ENCODE measurements around the gene TGFBR3.

Gene TGFBR3

DNA sequence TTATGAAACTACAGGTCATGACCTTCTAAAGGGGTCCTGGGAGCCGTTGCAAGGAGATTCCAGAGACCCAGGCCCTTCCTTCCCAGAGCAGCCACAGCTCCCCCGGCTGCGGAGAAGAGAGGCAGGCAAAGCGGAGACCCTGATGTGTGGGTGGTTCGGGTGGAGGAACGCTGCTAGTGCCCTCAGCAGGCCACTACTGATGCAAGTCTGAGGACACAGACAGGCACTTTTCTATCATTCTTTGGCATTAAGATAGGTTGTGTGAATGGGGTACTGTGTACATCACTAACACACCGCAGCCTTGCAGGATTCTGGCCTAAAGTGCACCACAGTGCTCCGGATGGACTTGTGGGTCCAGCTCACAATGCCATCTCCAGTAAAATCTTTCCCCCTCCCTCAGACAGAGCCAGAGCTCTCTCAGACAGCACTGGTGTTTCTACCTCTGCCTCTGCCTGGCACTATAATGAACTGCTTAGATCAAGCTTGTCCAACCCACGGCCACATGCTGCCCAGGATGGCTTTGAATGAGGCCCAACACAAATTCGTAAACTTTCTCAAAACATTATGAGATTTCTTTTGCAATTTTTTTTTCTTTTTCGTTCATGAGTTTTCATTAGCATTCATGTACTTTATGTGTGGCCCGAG lies 121.4 kb downstream of the TGFBR3 start:
- TF ChIP-seq, protein P1, sequence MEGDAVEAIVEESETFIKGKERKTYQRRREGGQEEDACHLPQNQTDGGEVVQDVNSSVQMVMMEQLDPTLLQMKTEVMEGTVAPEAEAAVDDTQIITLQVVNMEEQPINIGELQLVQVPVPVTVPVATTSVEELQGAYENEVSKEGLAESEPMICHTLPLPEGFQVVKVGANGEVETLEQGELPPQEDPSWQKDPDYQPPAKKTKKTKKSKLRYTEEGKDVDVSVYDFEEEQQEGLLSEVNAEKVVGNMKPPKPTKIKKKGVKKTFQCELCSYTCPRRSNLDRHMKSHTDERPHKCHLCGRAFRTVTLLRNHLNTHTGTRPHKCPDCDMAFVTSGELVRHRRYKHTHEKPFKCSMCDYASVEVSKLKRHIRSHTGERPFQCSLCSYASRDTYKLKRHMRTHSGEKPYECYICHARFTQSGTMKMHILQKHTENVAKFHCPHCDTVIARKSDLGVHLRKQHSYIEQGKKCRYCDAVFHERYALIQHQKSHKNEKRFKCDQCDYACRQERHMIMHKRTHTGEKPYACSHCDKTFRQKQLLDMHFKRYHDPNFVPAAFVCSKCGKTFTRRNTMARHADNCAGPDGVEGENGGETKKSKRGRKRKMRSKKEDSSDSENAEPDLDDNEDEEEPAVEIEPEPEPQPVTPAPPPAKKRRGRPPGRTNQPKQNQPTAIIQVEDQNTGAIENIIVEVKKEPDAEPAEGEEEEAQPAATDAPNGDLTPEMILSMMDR (IDR thresholded peaks at IDR 0.05; ENCODE audit: insufficient read depth, low read depth, low read length, missing control alignments) = no peak

DNA sequence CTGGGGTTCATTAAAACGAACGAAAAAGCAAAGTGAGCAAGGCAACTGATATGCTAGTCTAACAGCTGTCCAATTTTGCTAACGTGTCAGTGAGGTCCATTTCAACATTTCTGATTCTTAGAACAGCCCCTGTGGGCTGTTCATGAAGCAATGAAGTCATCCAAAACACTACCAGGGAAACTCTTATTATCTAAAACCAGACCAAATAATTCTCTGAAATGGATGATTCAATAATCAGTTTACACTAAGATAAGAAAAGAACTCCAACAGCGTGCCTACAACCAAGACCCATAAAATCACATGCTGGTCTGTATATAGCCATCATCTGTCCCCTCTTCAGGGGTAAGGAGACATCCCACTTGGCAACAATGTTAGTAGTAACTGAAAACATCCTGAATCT lies 122.7 kb downstream of the TGFBR3 start:
- no peak for DNase-seq (ENCODE audit: low read depth)
- TF ChIP-seq, protein P1 (IDR thresholded peaks at IDR 0.05; ENCODE audit: insufficient read depth, low read depth, low read length, missing control alignments) = no peak
- H3K4me3 ChIP-seq (ENCODE audit: low read depth, low read length) = no peak overlapping the region

More for the DNA sequence above, 121.4 kb downstream of the TGFBR3 start:
- DNase-seq (ENCODE audit: low read depth) = no peak
- no peak overlapping the region for H3K4me3 ChIP-seq (ENCODE audit: low read depth, low read length)

DNA sequence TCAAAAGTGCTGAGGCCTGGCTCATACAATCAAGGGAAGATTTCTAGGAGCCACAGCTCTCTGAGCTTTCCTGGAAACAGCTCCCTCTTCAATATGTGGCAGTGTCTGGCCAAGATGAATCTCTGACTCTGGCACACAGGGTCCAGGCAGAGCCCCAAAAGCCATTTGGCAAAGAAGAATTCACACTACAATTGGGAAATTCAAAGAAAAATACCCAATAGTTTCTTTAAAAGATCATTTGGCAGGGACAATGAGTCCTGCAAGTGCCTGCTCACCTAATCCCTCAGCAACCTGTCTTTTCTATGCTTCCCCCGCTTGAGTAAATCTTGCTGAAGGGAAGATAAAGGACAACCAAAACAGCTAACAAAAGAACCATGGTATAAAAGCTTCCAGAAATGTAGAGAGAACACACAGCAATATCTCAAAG lies 124.6 kb downstream of the TGFBR3 start:
- no peak for DNase-seq (ENCODE audit: low read depth)
- no peak overlapping the region for H3K4me3 ChIP-seq (ENCODE audit: low read depth, low read length)
- TF ChIP-seq, protein P1 (IDR thresholded peaks at IDR 0.05; ENCODE audit: insufficient read depth, low read depth, low read length, missing control alignments) = no peak

DNA sequence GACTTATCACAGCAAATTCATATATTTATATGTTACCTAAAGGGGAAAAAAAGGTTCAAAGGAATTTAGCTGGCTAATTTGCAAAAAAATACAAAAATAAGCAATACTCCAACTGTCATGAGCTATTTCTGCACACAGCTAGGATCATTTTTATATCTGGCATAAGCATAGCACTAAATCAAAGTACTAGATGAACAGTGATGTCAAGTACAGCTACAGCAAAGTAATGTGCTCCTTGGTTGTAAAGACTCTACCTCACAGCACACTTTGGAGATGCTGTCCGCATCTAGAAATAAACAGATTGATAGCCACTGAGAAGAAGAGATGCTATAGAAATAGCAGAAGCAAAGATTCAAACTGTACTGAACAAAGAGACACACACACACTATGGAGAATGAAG lies 125.4 kb downstream of the TGFBR3 start:
- H3K4me3 ChIP-seq (ENCODE audit: low read depth, low read length) = no peak overlapping the region
- TF ChIP-seq, protein P1 (IDR thresholded peaks at IDR 0.05; ENCODE audit: insufficient read depth, low read depth, low read length, missing control alignments) = no peak
- no peak for DNase-seq (ENCODE audit: low read depth)

DNA sequence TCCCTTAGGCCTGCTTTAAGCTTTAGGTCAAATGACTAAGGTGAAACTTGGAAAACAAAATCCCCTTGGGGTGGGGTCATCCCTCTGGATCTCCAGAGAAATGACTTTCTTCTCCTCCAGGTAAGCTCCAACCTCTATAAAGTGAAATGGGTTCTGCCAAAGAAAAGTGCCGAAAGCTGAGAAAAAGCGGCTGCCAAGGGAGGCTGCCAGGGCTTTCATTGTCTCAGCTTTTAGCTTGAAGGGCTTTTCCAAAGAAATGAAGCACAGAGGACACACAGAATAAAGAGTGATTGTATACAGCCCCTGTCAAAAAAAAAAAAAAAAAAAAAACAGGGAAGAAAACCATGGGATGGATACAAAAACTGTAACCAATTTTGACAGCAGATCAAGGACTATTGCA lies 126.9 kb downstream of the TGFBR3 start:
- TF ChIP-seq, protein P1 (IDR thresholded peaks at IDR 0.05; ENCODE audit: insufficient read depth, low read depth, low read length, missing control alignments) = no peak
- no peak overlapping the region for H3K4me3 ChIP-seq (ENCODE audit: low read depth, low read length)
- no peak for DNase-seq (ENCODE audit: low read depth)

DNA sequence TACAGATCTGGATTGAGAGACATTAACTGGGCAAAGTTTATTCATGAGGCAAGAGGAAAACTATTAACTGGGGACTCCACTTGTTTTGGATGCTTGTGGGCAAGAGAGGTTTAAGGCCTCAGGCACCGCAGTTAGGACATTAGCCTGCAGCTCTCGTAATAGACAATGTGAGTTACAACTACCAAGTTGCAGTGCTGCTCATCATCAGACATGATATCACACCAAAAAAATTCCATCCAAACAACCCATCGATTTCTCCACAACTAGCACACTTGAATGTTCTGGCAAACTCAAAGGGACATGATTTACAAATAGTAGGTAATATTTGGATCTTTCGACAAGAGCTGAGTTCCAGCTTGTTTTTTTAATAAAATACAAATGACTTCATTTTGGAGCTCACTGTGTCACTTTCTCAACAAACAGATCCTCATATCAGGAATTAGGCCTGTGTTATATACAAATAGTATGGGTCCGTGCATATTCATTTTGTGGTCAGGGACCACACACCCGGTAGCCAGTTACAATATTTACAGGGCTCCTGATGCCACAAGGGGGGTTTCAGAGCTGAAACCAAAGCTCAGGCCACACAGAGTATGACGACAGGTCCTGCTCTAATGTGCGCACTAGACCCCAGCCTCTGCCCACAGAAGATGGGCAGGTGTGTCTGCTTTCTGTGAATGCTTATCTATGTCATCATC lies 128.0 kb downstream of the TGFBR3 start:
- no peak overlapping the region for H3K4me3 ChIP-seq (ENCODE audit: low read depth, low read length)
- DNase-seq (ENCODE audit: low read depth) = no peak
- TF ChIP-seq, protein P1 (IDR thresholded peaks at IDR 0.05; ENCODE audit: insufficient read depth, low read depth, low read length, missing control alignments) = no peak
